Spleen (tissue), 11 donors: ENCODE measurements around the gene PRUNE1. TPM values are rescaled to one million over a fixed set of nuclear protein-coding genes. Genes with fewer than 3 reads are reported as not detected.

Experiments
- DNase-seq: peaks from one replicate; pipeline ENCODE4 v3.0.0-alpha.2; 2020
- H3K27ac ChIP-seq, 8 donors: fragments of 200-600 bp; sonication (generic) in 7 of 8; 1 replicate in 4 of 8; 2 replicates in 4 of 8; pipeline versions ENCODE4 v1.5.0 to v1.8.0; 2016 to 2021; ENCODE audit warnings: inconsistent platforms in 4 of 8, mild to moderate bottlenecking in 4 of 8, moderate library complexity in 1 of 8
- H3K27me3 ChIP-seq, 7 donors: fragments of 200-600 bp; sonication (generic) in 6 of 7; replicated peaks in 1 of 7; 1 replicate in 4 of 7; 2 replicates in 3 of 7; pipeline versions ENCODE4 v1.5.0 to v1.8.0; 2016 to 2021; ENCODE audit warnings: inconsistent platforms in 3 of 7, mild to moderate bottlenecking in 1 of 7
- H3K36me3 ChIP-seq, 6 donors: fragments of 200-600 bp; sonication (generic) in 5 of 6; 1 replicate in 4 of 6; 2 replicates in 2 of 6; pipeline versions ENCODE4 v1.5.0 to v1.8.0; 2016 to 2021; ENCODE audit warnings: inconsistent platforms in 2 of 6
- H3K4me1 ChIP-seq, 6 donors: fragments of 200-600 bp; sonication (generic) in 5 of 6; 1 replicate in 3 of 6; 2 replicates in 3 of 6; pipeline versions ENCODE4 v1.5.0 to v1.8.0; 2016 to 2021; ENCODE audit warnings: inconsistent platforms in 3 of 6
- H3K4me3 ChIP-seq, 8 donors: fragments of 200-600 bp; sonication (generic) in 7 of 8; 1 replicate in 4 of 8; 2 replicates in 4 of 8; pipeline versions ENCODE4 v1.5.0 to v1.8.0; 2016 to 2021; ENCODE audit warnings: inconsistent platforms in 4 of 8, mild to moderate bottlenecking in 4 of 8, moderate library complexity in 2 of 8
- H3K9me3 ChIP-seq, 8 donors: fragments of 200-600 bp; sonication (generic) in 7 of 8; 1 replicate in 4 of 8; 2 replicates in 4 of 8; pipeline versions ENCODE4 v1.5.0 to v1.8.0; 2016 to 2021; ENCODE audit warnings: inconsistent platforms in 4 of 8
- POLR2A ChIP-seq, 3 donors: fragments of 450-650 bp; IDR thresholded peaks; one replicate each; pipeline ENCODE4 v1.5.1; 2017; ENCODE audit warnings: antibody characterized with exemption in 3 of 3, mild to moderate bottlenecking in 1 of 3
- POLR2AphosphoS5 ChIP-seq, 3 donors: sonication (generic); formaldehyde crosslinking; IDR thresholded peaks; one replicate each; pipeline ENCODE4 v1.5.1; 2017; ENCODE audit warnings: antibody characterized with exemption in 3 of 3
- WGBS, 5 donors: extraction: QIAGEN DNeasy Blood & Tissue Kit in 3 of 5; methylation state at CpG; one replicate each; pipeline versions ENCODE4 v1.1.5 to v1.1.7; 2013 to 2018; 5-methylcytosine and 5-hydroxymethylcytosine counted together
- intact Hi-C: fragments of 100-400 bp; cut with DNase I; formaldehyde crosslinking; loops from one replicate; pipeline ENCODE4 v1.15.0; 2023; ENCODE audit warnings: low total_unique reads
- polyA plus RNA-seq, 3 donors: library from polyadenylated mRNA; stranded (reverse); fragments of 200-250 nt; gene quantifications; one replicate each; pipeline ENCODE4 v1.2.1, GENCODE V29; 2013
- total RNA-seq, 7 donors: library from RNA; depleted of rRNA in 3 of 7; stranded (reverse); fragments of >200 nt in 3 of 7; fragmentation: NEBNext Ultra II Directional in 4 of 7; extraction: Animal tissue kit (Norgen Biotek cat#: 25700) in 4 of 7; gene quantifications; one replicate each; pipeline versions ENCODE4 v1.1.0 to v1.2.1, GENCODE V29; 2016 to 2021
- TF ChIP-seq, protein P1 (sequence below), 11 experiments: fragments of 200-600 bp in 7 of 11; fragments of 450-650 bp in 4 of 11; sonication (generic) in 4 of 11; IDR thresholded peaks in 8 of 11; conservative IDR thresholded peaks in 3 of 11; 1 replicate in 7 of 11; 2 replicates in 4 of 11; pipeline versions ENCODE4 v1.4.0 to v1.8.0; 2016 to 2021; ENCODE audit warnings: antibody characterized with exemption in 11 of 11, inconsistent platforms in 4 of 11, mild to moderate bottlenecking in 1 of 11
- donor health status: healthy with polysubstance abuse.
- donor health status: DM: no; HTN: no; CAD: no; lungs with moderate emphysema.
- donor health status: DM: no; HTN: no; CAD: no.
- donor health status: Bipolar disorder and iron deficiency.
- donor health status: healthy.
- donor health status: DM: no; HTN: no; CAD: no.
- donor health status: DM: yes; HTN: yes; CAD: no.

Gene PRUNE1
- total and polyA plus RNA-seq, 10 donors: 9.2 to 22.6 (median 17.0) TPM

GRCh38 chr1:151002051-151002450 lies 6.2 kb upstream of the PRUNE1 start:
- WGBS, 5 donors: 54 to 87% (median 61%) methylated on average over 3 of the region's 3 CpGs
- peaks cover 29 to 86% (median 65%) of the 10 kb centered on the region in 6 donors for H3K4me1 ChIP-seq
- H3K27me3 ChIP-seq: no peaks in the 10 kb centered on the region
- H3K9me3 ChIP-seq: no peaks in the 10 kb centered on the region
- H3K36me3 ChIP-seq: peaks cover 0 to 56% (median 24%) of the 10 kb centered on the region in 6 donors
- intact Hi-C loops: no loop called here
- TF ChIP-seq POLR2A (IDR thresholded peaks at IDR 0.05) (no peak), POLR2AphosphoS5 (IDR thresholded peaks at IDR 0.05) (no peak)
- TF ChIP-seq, protein P1, sequence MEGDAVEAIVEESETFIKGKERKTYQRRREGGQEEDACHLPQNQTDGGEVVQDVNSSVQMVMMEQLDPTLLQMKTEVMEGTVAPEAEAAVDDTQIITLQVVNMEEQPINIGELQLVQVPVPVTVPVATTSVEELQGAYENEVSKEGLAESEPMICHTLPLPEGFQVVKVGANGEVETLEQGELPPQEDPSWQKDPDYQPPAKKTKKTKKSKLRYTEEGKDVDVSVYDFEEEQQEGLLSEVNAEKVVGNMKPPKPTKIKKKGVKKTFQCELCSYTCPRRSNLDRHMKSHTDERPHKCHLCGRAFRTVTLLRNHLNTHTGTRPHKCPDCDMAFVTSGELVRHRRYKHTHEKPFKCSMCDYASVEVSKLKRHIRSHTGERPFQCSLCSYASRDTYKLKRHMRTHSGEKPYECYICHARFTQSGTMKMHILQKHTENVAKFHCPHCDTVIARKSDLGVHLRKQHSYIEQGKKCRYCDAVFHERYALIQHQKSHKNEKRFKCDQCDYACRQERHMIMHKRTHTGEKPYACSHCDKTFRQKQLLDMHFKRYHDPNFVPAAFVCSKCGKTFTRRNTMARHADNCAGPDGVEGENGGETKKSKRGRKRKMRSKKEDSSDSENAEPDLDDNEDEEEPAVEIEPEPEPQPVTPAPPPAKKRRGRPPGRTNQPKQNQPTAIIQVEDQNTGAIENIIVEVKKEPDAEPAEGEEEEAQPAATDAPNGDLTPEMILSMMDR (IDR thresholded peaks at IDR 0.05 in 8 of 11, conservative IDR thresholded peaks at IDR 0.05 in 3 of 11): no peak
- peak overlapping the region in 7 of 8 donors; percentile 64 to 95 (median 86) for H3K27ac ChIP-seq
- DNase-seq: no peak
- peak overlapping the region in 1 of 8 donors; percentile 87 for H3K4me3 ChIP-seq

GRCh38 chr1:151002611-151003010 lies 5.6 kb upstream of the PRUNE1 start:
- no peaks in the 10 kb centered on the region for H3K27me3 ChIP-seq
- intact Hi-C loops: no loop called here
- peaks cover 35 to 92% (median 70%) of the 10 kb centered on the region in 6 donors for H3K4me1 ChIP-seq
- TF ChIP-seq, protein P1 (IDR thresholded peaks at IDR 0.05 in 8 of 11, conservative IDR thresholded peaks at IDR 0.05 in 3 of 11): no peak
- TF ChIP-seq POLR2AphosphoS5 (IDR thresholded peaks at IDR 0.05): no peak
- no peak for TF ChIP-seq POLR2A (IDR thresholded peaks at IDR 0.05)
- WGBS, 5 donors: 53 to 75% (median 68%) methylated on average over 2 of the region's 2 CpGs
- H3K9me3 ChIP-seq: no peaks in the 10 kb centered on the region
- no peak for DNase-seq
- peaks cover 0 to 50% (median 18%) of the 10 kb centered on the region in 6 donors for H3K36me3 ChIP-seq
- peak overlapping the region in 7 of 8 donors; percentile 64 to 95 (median 86) for H3K27ac ChIP-seq
- peak overlapping the region in 3 of 8 donors; percentile 57 to 87 (median 58) for H3K4me3 ChIP-seq

DNA sequence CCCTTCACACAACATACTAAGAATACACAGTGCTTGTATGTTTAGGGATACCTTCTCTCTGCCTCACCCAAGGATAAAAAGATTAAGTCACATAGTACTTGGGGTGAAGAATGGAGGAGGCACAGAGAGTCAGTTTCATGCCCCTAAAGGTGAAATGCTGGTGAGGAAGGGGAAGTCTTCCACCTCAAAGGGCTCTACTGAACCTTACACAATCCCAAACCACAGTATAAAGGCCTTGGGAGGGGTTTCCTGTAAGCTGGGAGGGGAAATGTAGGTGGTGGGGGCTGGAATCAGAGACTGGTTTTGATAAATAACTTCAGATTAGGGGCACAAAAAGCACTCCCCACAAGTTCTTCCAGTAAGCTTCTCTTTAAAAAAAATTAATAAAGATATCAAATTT lies 5.1 kb upstream of the PRUNE1 start:
- peak in 1 of 3 donors; percentile 32 for TF ChIP-seq POLR2AphosphoS5 (IDR thresholded peaks at IDR 0.05)
- TF ChIP-seq, protein P1 (IDR thresholded peaks at IDR 0.05 in 8 of 11, conservative IDR thresholded peaks at IDR 0.05 in 3 of 11): no peak
- TF ChIP-seq POLR2A (IDR thresholded peaks at IDR 0.05): no peak
- Histone ChIP-seq H3K27ac (peak overlapping the region in 7 of 8 donors; percentile 64 to 95 (median 86)), H3K4me1 (peaks cover 39 to 97% (median 75%) of the 10 kb centered on the region in 6 donors), H3K27me3 (no peaks in the 10 kb centered on the region), H3K4me3 (peak overlapping the region in 6 of 8 donors; percentile 12 to 87 (median 39)), H3K9me3 (no peaks in the 10 kb centered on the region), H3K36me3 (peaks cover 0 to 45% (median 13%) of the 10 kb centered on the region in 6 donors)
- DNase-seq: no peak
- intact Hi-C loops: no loop called here

- peak overlapping the region; percentile 84 to 95 (median 90) for H3K27ac ChIP-seq
- H3K4me1 ChIP-seq: peaks cover 44 to 100% (median 84%) of the 10 kb centered on the region in 6 donors
- H3K4me3 ChIP-seq: peak overlapping the region; percentile 52 to 87 (median 57)
- no peaks in the 10 kb centered on the region for H3K9me3 ChIP-seq
- no peaks in the 10 kb centered on the region for H3K27me3 ChIP-seq
- no peak for DNase-seq
- intact Hi-C loops: no loop called here
- no peak for TF ChIP-seq POLR2A (IDR thresholded peaks at IDR 0.05)
- no peak for TF ChIP-seq POLR2AphosphoS5 (IDR thresholded peaks at IDR 0.05)
- TF ChIP-seq, protein P1 (IDR thresholded peaks at IDR 0.05 in 8 of 11, conservative IDR thresholded peaks at IDR 0.05 in 3 of 11): no peak
- peaks cover 0 to 18% (median 0%) of the 10 kb centered on the region in 6 donors for H3K36me3 ChIP-seq
- WGBS, 5 donors: 28 to 38% (median 31%) methylated on average over 4 of the region's 4 CpGs
Measured at GRCh38 chr1:151005729-151006319, 2.4 kb upstream of the PRUNE1 start.
